ENCODE data around the gene LETM1.

DNA sequence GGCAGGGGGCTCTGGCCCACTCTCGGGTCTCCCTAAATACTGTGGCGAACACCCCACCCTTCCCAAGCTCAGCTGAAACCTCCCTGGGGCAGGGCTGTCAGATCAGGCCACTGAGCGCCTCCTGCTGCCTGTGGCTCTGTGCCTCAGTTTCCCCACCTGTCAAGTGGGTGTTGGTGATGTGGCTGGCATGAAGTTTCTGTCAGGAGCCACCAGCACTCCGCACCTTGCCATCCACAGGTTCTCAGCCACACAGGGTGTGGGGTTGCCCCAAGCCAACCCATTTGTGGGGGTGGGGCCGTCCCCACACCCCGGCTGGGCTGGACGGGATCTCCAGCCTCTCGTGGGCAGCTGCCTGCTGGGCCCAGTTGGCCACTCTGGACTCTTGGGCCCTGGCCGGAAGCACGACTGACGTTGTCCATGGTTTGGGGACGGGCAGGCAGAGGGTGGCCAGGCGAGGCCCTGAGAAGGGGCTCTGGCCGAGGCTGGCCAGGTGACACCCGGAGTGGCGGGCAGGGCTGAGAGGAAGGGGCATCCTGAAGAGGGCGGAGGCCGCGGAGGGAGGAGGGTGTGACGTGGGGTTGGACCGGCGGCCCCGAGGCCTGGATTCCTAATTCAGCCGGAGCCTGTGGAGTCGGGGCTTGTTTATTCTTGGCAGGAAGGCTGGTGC, 68.4 kb downstream of the LETM1 start:
- TF ChIP-seq EZH2phosphoT487 (IDR thresholded peaks at IDR 0.05; ENCODE audit: unreplicated experiment) (no peak), REST (IDR thresholded peaks at IDR 0.05; ENCODE audit: unreplicated experiment) (no peak), EZH2 (IDR thresholded peaks at IDR 0.05; ENCODE audit: low read depth, unreplicated experiment) (no peak), POLR2AphosphoS5 (IDR thresholded peaks at IDR 0.05; ENCODE audit: low read depth) (no peak), CREB1 (CRISPR knock-in tag; IDR thresholded peaks at IDR 0.05; ENCODE audit: low read depth) (no peak), JUNB (IDR thresholded peaks at IDR 0.05; ENCODE audit: unreplicated experiment) (no peak), ZNF331 (CRISPR knock-in tag; IDR thresholded peaks at IDR 0.05; ENCODE audit: low read depth) (no peak)
- TF ChIP-seq, protein P1, sequence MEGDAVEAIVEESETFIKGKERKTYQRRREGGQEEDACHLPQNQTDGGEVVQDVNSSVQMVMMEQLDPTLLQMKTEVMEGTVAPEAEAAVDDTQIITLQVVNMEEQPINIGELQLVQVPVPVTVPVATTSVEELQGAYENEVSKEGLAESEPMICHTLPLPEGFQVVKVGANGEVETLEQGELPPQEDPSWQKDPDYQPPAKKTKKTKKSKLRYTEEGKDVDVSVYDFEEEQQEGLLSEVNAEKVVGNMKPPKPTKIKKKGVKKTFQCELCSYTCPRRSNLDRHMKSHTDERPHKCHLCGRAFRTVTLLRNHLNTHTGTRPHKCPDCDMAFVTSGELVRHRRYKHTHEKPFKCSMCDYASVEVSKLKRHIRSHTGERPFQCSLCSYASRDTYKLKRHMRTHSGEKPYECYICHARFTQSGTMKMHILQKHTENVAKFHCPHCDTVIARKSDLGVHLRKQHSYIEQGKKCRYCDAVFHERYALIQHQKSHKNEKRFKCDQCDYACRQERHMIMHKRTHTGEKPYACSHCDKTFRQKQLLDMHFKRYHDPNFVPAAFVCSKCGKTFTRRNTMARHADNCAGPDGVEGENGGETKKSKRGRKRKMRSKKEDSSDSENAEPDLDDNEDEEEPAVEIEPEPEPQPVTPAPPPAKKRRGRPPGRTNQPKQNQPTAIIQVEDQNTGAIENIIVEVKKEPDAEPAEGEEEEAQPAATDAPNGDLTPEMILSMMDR (conservative IDR thresholded peaks at IDR 0.05; ENCODE audit: low read depth in 2 of 2) = no peak

Measured in GM23338 (cell line).